ENCODE data around the gene BATF3. TPM values are rescaled to one million over a fixed set of nuclear protein-coding genes. Genes with fewer than 3 reads are reported as not detected.
A peak's percentile ranks its signal among the peaks of the same experiment; 100 is the strongest.

BATF3 gene
- total and polyA plus RNA-seq, 9 of the 15 experiments (the other 6 are each of a cell fraction or from before 2014, with no cell fraction given) = 0.40 to 3.8 (median 2.0) TPM

GRCh38 chr1:212699625-212700222 is at the start of gene BATF3 (continued):
- TF ChIP-seq, protein P1, sequence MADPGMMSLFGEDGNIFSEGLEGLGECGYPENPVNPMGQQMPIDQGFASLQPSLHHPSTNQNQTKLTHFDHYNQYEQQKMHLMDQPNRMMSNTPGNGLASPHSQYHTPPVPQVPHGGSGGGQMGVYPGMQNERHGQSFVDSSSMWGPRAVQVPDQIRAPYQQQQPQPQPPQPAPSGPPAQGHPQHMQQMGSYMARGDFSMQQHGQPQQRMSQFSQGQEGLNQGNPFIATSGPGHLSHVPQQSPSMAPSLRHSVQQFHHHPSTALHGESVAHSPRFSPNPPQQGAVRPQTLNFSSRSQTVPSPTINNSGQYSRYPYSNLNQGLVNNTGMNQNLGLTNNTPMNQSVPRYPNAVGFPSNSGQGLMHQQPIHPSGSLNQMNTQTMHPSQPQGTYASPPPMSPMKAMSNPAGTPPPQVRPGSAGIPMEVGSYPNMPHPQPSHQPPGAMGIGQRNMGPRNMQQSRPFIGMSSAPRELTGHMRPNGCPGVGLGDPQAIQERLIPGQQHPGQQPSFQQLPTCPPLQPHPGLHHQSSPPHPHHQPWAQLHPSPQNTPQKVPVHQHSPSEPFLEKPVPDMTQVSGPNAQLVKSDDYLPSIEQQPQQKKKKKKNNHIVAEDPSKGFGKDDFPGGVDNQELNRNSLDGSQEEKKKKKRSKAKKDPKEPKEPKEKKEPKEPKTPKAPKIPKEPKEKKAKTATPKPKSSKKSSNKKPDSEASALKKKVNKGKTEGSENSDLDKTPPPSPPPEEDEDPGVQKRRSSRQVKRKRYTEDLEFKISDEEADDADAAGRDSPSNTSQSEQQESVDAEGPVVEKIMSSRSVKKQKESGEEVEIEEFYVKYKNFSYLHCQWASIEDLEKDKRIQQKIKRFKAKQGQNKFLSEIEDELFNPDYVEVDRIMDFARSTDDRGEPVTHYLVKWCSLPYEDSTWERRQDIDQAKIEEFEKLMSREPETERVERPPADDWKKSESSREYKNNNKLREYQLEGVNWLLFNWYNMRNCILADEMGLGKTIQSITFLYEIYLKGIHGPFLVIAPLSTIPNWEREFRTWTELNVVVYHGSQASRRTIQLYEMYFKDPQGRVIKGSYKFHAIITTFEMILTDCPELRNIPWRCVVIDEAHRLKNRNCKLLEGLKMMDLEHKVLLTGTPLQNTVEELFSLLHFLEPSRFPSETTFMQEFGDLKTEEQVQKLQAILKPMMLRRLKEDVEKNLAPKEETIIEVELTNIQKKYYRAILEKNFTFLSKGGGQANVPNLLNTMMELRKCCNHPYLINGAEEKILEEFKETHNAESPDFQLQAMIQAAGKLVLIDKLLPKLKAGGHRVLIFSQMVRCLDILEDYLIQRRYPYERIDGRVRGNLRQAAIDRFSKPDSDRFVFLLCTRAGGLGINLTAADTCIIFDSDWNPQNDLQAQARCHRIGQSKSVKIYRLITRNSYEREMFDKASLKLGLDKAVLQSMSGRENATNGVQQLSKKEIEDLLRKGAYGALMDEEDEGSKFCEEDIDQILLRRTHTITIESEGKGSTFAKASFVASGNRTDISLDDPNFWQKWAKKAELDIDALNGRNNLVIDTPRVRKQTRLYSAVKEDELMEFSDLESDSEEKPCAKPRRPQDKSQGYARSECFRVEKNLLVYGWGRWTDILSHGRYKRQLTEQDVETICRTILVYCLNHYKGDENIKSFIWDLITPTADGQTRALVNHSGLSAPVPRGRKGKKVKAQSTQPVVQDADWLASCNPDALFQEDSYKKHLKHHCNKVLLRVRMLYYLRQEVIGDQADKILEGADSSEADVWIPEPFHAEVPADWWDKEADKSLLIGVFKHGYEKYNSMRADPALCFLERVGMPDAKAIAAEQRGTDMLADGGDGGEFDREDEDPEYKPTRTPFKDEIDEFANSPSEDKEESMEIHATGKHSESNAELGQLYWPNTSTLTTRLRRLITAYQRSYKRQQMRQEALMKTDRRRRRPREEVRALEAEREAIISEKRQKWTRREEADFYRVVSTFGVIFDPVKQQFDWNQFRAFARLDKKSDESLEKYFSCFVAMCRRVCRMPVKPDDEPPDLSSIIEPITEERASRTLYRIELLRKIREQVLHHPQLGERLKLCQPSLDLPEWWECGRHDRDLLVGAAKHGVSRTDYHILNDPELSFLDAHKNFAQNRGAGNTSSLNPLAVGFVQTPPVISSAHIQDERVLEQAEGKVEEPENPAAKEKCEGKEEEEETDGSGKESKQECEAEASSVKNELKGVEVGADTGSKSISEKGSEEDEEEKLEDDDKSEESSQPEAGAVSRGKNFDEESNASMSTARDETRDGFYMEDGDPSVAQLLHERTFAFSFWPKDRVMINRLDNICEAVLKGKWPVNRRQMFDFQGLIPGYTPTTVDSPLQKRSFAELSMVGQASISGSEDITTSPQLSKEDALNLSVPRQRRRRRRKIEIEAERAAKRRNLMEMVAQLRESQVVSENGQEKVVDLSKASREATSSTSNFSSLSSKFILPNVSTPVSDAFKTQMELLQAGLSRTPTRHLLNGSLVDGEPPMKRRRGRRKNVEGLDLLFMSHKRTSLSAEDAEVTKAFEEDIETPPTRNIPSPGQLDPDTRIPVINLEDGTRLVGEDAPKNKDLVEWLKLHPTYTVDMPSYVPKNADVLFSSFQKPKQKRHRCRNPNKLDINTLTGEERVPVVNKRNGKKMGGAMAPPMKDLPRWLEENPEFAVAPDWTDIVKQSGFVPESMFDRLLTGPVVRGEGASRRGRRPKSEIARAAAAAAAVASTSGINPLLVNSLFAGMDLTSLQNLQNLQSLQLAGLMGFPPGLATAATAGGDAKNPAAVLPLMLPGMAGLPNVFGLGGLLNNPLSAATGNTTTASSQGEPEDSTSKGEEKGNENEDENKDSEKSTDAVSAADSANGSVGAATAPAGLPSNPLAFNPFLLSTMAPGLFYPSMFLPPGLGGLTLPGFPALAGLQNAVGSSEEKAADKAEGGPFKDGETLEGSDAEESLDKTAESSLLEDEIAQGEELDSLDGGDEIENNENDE (IDR thresholded peaks at IDR 0.05; ENCODE audit: low read depth, low read length) = no peak
- TF ChIP-seq ZNF444 (CRISPR knock-in tag; IDR thresholded peaks at IDR 0.05) (no peak), ZNF766 (CRISPR knock-in tag; conservative IDR thresholded peaks at IDR 0.05) (0 out of 2 replicates have a peak, but pooled peaks have one; percentile 23), ZNF77 (CRISPR knock-in tag; IDR thresholded peaks at IDR 0.05) (no peak), RAD51 (IDR thresholded peaks at IDR 0.05; ENCODE audit: borderline replicate concordance, low read depth) (peak; percentile 41; the same call in 1 of the 2 replicates), MAZ (CRISPR knock-in tag; conservative IDR thresholded peaks at IDR 0.05 in 1 of 2, IDR thresholded peaks at IDR 0.05 in 1 of 2) (0 out of 4 replicates have a peak, but pooled peaks of 1 of the 2 experiments have one; percentile 5), POLR2B (IDR thresholded peaks at IDR 0.05; ENCODE audit: low read depth, partially characterized antibody) (no peak), RBFOX2 (IDR thresholded peaks at IDR 0.05; ENCODE audit: low read depth, low read length) (no peak), ATF1 (CRISPR knock-in tag; IDR thresholded peaks at IDR 0.05) (no peak), ATF1 (tag; IDR thresholded peaks at IDR 0.05) (no peak), C11orf30 (IDR thresholded peaks at IDR 0.05; ENCODE audit: low read depth) (no peak), SRSF1 (IDR thresholded peaks at IDR 0.05; ENCODE audit: low read depth, low read length) (no peak), ZNF12 (CRISPR knock-in tag; IDR thresholded peaks at IDR 0.05) (0 out of 2 replicates have a peak, but pooled peaks have one; percentile 56), KAT2B (IDR thresholded peaks at IDR 0.05; ENCODE audit: low read depth, low read length) (no peak)
- TF ChIP-seq, protein P2, sequence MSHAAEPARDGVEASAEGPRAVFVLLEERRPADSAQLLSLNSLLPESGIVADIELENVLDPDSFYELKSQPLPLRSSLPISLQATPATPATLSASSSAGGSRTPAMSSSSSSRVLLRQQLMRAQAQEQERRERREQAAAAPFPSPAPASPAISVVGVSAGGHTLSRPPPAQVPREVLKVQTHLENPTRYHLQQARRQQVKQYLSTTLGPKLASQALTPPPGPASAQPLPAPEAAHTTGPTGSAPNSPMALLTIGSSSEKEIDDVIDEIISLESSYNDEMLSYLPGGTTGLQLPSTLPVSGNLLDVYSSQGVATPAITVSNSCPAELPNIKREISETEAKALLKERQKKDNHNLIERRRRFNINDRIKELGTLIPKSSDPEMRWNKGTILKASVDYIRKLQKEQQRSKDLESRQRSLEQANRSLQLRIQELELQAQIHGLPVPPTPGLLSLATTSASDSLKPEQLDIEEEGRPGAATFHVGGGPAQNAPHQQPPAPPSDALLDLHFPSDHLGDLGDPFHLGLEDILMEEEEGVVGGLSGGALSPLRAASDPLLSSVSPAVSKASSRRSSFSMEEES (CRISPR knock-in tag; IDR thresholded peaks at IDR 0.05) = peak; percentile 68
